HepG2 (cell line): ENCODE results near the gene TMEM131. TPM values are rescaled to one million over a fixed set of nuclear protein-coding genes. Genes with fewer than 3 reads are reported as not detected.

Source experiments
- ATAC-seq: fragments of 200-7000 bp; cut with Tn5 transposase; 3 replicates; pipeline ENCODE4 v1.9.1; 2020; ENCODE audit warnings: mild to moderate bottlenecking, moderate library complexity
- BruUV-seq: library from RNA; stranded (reverse); fragments of 400-500 nt; replicated peaks from 2 replicates; lab custom pipeline; 2021; lab: Mats Ljungman, UMichigan
- CTCF ChIA-PET: fragments of 300-600 bp; formaldehyde crosslinking; extraction: SDS; loops from one replicate; lab custom pipeline; 2021; ENCODE audit warnings: low total read pairs, inconsistent platforms, low intra/inter-chr PET ratio; lab: Yijun Ruan, JAX
- POLR2A ChIA-PET: fragments of 350-600 bp; sonication (Branson Sonifier 250); formaldehyde crosslinking; loops from one replicate; lab custom pipeline; 2020; ENCODE audit warnings: antibody characterized with exemption, inconsistent platforms; lab: Yijun Ruan, JAX
- DNase-seq: peaks from one replicate; pipeline ENCODE4 v3.0.0-alpha.2; 2015; ENCODE audit warnings: low spot score
- FAIRE-seq: peaks from 3 replicates; lab custom pipeline; 2011; peaks lifted over from hg19 to GRCh38; lab: Jason Lieb, UNC
- H2AFZ ChIP-seq: one replicate; pipeline ENCODE4 v1.6.1; 2011; ENCODE audit warnings: low read length, inconsistent platforms
- H3K27ac ChIP-seq: fragments of 300-600 bp; 3 replicates; pipeline ENCODE4 v1.8.0; 2011; ENCODE audit warnings: mixed run types, mild to moderate bottlenecking, mixed read lengths, low read length, inconsistent platforms; ENCODE audit not compliant: insufficient read depth; ENCODE audit errors: extremely low read length
- H3K27me3 ChIP-seq, 2 experiments: fragments of 200-600 bp in 1 of 2; 2 replicates in 1 of 2; 3 replicates in 1 of 2; pipeline versions ENCODE4 v1.6.0 to v1.8.0; 2011; ENCODE audit warnings: low read length in 2 of 2, mild to moderate bottlenecking in 2 of 2, moderate library complexity in 2 of 2, inconsistent platforms in 1 of 2; ENCODE audit not compliant: insufficient read depth in 2 of 2, control insufficient read depth in 1 of 2
- H3K36me3 ChIP-seq, 2 experiments: fragments of 200-600 bp in 1 of 2; replicated peaks in 1 of 2; 2 replicates in 1 of 2; 3 replicates in 1 of 2; pipeline versions ENCODE4 v1.5.1 to v1.8.0; 2011; ENCODE audit warnings: low read length in 2 of 2, inconsistent platforms in 1 of 2; ENCODE audit not compliant: insufficient read depth in 2 of 2, control insufficient read depth in 1 of 2
- H3K4me1 ChIP-seq: 2 replicates; pipeline ENCODE4 v1.5.1; 2012; ENCODE audit warnings: low read length, inconsistent platforms; ENCODE audit not compliant: insufficient read depth
- H3K4me2 ChIP-seq: 2 replicates; pipeline ENCODE4 v1.6.0; 2011; ENCODE audit warnings: low read depth, low read length, inconsistent platforms
- H3K4me3 ChIP-seq, 3 experiments: fragments of 200-600 bp in 1 of 3; sonication (generic), shearing (Covaris generic) in 1 of 3; replicated peaks in 1 of 3; 2 replicates each; pipeline ENCODE4 v1.5.1; 2011 to 2016; ENCODE audit warnings: low read length in 3 of 3, inconsistent platforms in 2 of 3, low read depth in 2 of 3, mild to moderate bottlenecking in 2 of 3, control low read depth in 1 of 3, mixed read lengths in 1 of 3; ENCODE audit not compliant: insufficient read depth in 1 of 3
- H3K79me2 ChIP-seq: one replicate; pipeline ENCODE4 v1.6.1; 2011; ENCODE audit warnings: low read length, inconsistent platforms; ENCODE audit not compliant: insufficient read depth
- H3K9ac ChIP-seq: 2 replicates; pipeline ENCODE4 v1.6.0; 2011; ENCODE audit warnings: mild to moderate bottlenecking, low read depth, low read length, inconsistent platforms; ENCODE audit not compliant: insufficient read depth
- H3K9me3 ChIP-seq: 2 replicates; pipeline ENCODE4 v1.5.1; 2012; ENCODE audit warnings: mild to moderate bottlenecking, low read length
- H4K20me1 ChIP-seq: 2 replicates; pipeline ENCODE4 v1.6.0; 2011; ENCODE audit warnings: inconsistent platforms, mild to moderate bottlenecking, low read length, moderate library complexity; ENCODE audit not compliant: insufficient read depth
- HMG20A ChIP-seq: IDR thresholded peaks from 2 replicates; pipeline ENCODE4 v1.6.1; 2016; ENCODE audit warnings: borderline replicate concordance
- MED1 ChIP-seq: sonication (generic); formaldehyde crosslinking; IDR thresholded peaks from 2 replicates; pipeline ENCODE4 v1.4.0; 2020; ENCODE audit warnings: missing genetic modification reagents
- MYNN ChIP-seq: sonication (generic); formaldehyde crosslinking; IDR thresholded peaks from 2 replicates; pipeline ENCODE4 v1.4.0; 2020; ENCODE audit warnings: mild to moderate bottlenecking, low read depth, missing genetic modification reagents
- MYPOP ChIP-seq: sonication (generic); formaldehyde crosslinking; IDR thresholded peaks from 2 replicates; pipeline ENCODE4 v1.8.1; 2023; ENCODE audit warnings: mild to moderate bottlenecking, moderate library complexity, missing genetic modification reagents
- NPAS2 ChIP-seq: sonication (generic); formaldehyde crosslinking; IDR thresholded peaks from 2 replicates; pipeline ENCODE4 v1.8.0; 2022; ENCODE audit warnings: mild to moderate bottlenecking, missing genetic modification reagents, borderline replicate concordance
- NR2F1 ChIP-seq, 2 experiments: fragments of 450-650 bp in 1 of 2; formaldehyde crosslinking in 1 of 2; IDR thresholded peaks; 2 replicates each; pipeline versions ENCODE4 v1.5.0 to v1.6.1; 2016 to 2020; ENCODE audit warnings: mild to moderate bottlenecking in 1 of 2, missing compliant biosample characterization in 1 of 2, missing genetic modification reagents in 1 of 2, moderate library complexity in 1 of 2
- PBX3 ChIP-seq: sonication (generic); formaldehyde crosslinking; IDR thresholded peaks from 2 replicates; pipeline ENCODE4 v1.8.1; 2023; ENCODE audit warnings: missing genetic modification reagents, inconsistent platforms, borderline replicate concordance
- RFX1 ChIP-seq: fragments of 450-650 bp; IDR thresholded peaks from 2 replicates; pipeline ENCODE4 v1.6.1; 2017
- SYNCRIP ChIP-seq: fragments of 200-400 bp; formaldehyde crosslinking; IDR thresholded peaks from 2 replicates; pipeline ENCODE4 v1.6.1; 2018; ENCODE audit warnings: mild to moderate bottlenecking, low read depth, low read length; ENCODE audit not compliant: insufficient read depth
- TAF1 ChIP-seq: sonication (generic); formaldehyde crosslinking; IDR thresholded peaks from 2 replicates; pipeline ENCODE4 v1.4.0; 2020; ENCODE audit warnings: missing genetic modification reagents
- ZBTB34 ChIP-seq: sonication (generic); formaldehyde crosslinking; IDR thresholded peaks from 2 replicates; pipeline ENCODE4 v1.8.0; 2022; ENCODE audit warnings: mild to moderate bottlenecking, missing genetic modification reagents
- ZNF660 ChIP-seq: sonication (generic); formaldehyde crosslinking; IDR thresholded peaks from 2 replicates; pipeline ENCODE4 v1.5.1; 2020; ENCODE audit warnings: mild to moderate bottlenecking, low read depth, missing genetic modification reagents, borderline replicate concordance
- ZNF709 ChIP-seq: sonication (generic); formaldehyde crosslinking; IDR thresholded peaks from 2 replicates; pipeline ENCODE4 v1.5.0; 2020; ENCODE audit warnings: mild to moderate bottlenecking, missing genetic modification reagents
- WGBS: methylation state at CpG from one replicate; pipeline ENCODE4 v1.1.6; 2017; ENCODE audit warnings: low lambda C conversion rate; 5-methylcytosine and 5-hydroxymethylcytosine counted together
- in situ Hi-C: cut with HindIII; loops from 2 replicates; pipeline ENCODE4 v1.10.0; 2017; ENCODE audit warnings: low pct_unique_long_range_greater_than_20kb; ENCODE audit not compliant: extremely low pct_ligation_motif_present
- intact Hi-C: fragments of 100-400 bp; cut with micrococcal nuclease; formaldehyde crosslinking; loops from one replicate; pipeline ENCODE4 v1.10.0; 2022; ENCODE audit not compliant: unreplicated experiment
- polyA plus RNA-seq, 8 experiments: library from polyadenylated mRNA; depleted of rRNA in 3 of 8; stranded (reverse) in 7 of 8; unstranded in 1 of 8; fragments of >200 nt; fragmentation: Illumina TruSeq in 4 of 8; extraction: Trizol in 4 of 8; gene quantifications; 2 replicates each; pipeline versions ENCODE4 v1.2.1 to v1.2.3, GENCODE V29; 2011 to 2016; ENCODE audit warnings: low read depth in 4 of 8, missing spikeins in 1 of 8, mixed read lengths in 1 of 8; ENCODE audit not compliant: insufficient read depth in 1 of 8
- total RNA-seq, 5 experiments: library from RNA; depleted of rRNA; stranded (reverse); fragments of >200 nt; fragmentation: Illumina TruSeq; extraction: Trizol; gene quantifications; 2 replicates each; pipeline ENCODE4 v1.2.3, GENCODE V29; 2016; ENCODE audit warnings: low read depth in 1 of 5
- TF ChIP-seq, protein P1 (sequence below): sonication (generic); formaldehyde crosslinking; IDR thresholded peaks from 2 replicates; pipeline ENCODE4 v1.5.0; 2020; ENCODE audit warnings: missing genetic modification reagents

TMEM131 gene
- total and polyA plus RNA-seq, 2 of the 13 experiments (the other 11 are each of a cell fraction or from before 2014, with no cell fraction given) = 17.9 to 19.5 TPM

- no peak overlapping the region for H3K9ac ChIP-seq
- no peak overlapping the region for H3K4me3 ChIP-seq
- H3K4me2 ChIP-seq = no peak overlapping the region
- peaks cover 11% of the 10 kb centered on the region for H3K4me1 ChIP-seq
- 0 out of 2 replicates have a peak, but pooled peaks cover 8% of the 10 kb centered on the region for H4K20me1 ChIP-seq
- no peaks in the 10 kb centered on the region for H3K9me3 ChIP-seq
- WGBS = 92% methylated on average over 5 of the region's 5 CpGs
- peaks cover 35% of the 10 kb centered on the region for H3K79me2 ChIP-seq
- no peak overlapping the region for H3K27ac ChIP-seq
- H3K27me3 ChIP-seq = no peaks in the 10 kb centered on the region
- TF ChIP-seq, protein P1, sequence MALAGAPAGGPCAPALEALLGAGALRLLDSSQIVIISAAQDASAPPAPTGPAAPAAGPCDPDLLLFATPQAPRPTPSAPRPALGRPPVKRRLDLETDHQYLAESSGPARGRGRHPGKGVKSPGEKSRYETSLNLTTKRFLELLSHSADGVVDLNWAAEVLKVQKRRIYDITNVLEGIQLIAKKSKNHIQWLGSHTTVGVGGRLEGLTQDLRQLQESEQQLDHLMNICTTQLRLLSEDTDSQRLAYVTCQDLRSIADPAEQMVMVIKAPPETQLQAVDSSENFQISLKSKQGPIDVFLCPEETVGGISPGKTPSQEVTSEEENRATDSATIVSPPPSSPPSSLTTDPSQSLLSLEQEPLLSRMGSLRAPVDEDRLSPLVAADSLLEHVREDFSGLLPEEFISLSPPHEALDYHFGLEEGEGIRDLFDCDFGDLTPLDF = no peak
- TF ChIP-seq MED1 = no peak
- TF ChIP-seq HMG20A = no peak
- no peak for TF ChIP-seq RFX1
- no peak for TF ChIP-seq TAF1
- TF ChIP-seq ZBTB34 (CRISPR knock-in tag) = no peak
- no peak overlapping the region for H2AFZ ChIP-seq
- intact Hi-C loops = no loop called here
- DNase-seq (no peak), FAIRE-seq (no peak), ATAC-seq (no peak)
- ChIA-PET POLR2A (no interaction called here), CTCF (no interaction called here)
- H3K36me3 ChIP-seq = peaks cover 0 to 17% of the 10 kb centered on the region in 2 experiments; a peak in 2 of 5 replicates
- BruUV-seq = no TSS peak
- in situ Hi-C loops = no loop called here
These were observed 81.0 kb downstream of the TMEM131 start for GRCh38 chr2:97914691-97915213.

DNA sequence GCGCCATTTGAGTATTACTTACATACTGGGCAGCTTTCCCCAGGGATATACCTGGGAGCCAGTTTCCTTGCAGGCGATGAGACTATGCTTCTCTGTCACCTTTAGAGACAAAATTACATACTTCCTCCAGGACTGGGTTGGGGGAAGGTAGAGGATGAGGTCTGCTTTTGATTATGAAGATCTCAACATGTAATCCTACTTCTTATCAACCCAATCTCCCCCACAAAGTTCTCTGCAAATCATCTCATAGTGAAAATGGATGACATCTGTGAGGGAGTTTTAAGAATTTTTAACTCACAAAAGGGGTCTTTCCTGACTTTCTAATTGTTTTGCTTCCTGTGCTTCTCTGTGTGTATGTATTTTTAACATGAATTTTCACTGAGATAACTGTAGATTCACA, 81.9 kb downstream of the TMEM131 start:
- Histone ChIP-seq H2AFZ (no peak overlapping the region), H3K9me3 (no peaks in the 10 kb centered on the region), H3K4me1 (peaks cover 11% of the 10 kb centered on the region), H3K36me3 (peaks cover 0 to 17% of the 10 kb centered on the region in 2 experiments; a peak in 2 of 5 replicates), H3K27me3 (no peaks in the 10 kb centered on the region), H3K4me3 (no peak overlapping the region)
- in situ Hi-C loops = no loop called here
- 95% methylated on average over 2 of the region's 2 CpGs for WGBS
- intact Hi-C loops = no loop called here
- TF ChIP-seq NPAS2 = no peak
- no peak for TF ChIP-seq SYNCRIP
- TF ChIP-seq MYNN (CRISPR knock-in tag) = no peak
- no peak for TF ChIP-seq ZNF660 (CRISPR knock-in tag)
- no peak for TF ChIP-seq PBX3
- no peak for TF ChIP-seq MYPOP
- TF ChIP-seq NR2F1 (CRISPR knock-in tag; IDR thresholded peaks at IDR 0.05) = no peak
- no peak for TF ChIP-seq ZNF709 (CRISPR knock-in tag)
- TF ChIP-seq, all 625 proteins: peak for 0
- FAIRE-seq (no peak), DNase-seq (no peak), ATAC-seq (no peak)
- H3K9ac ChIP-seq = no peak overlapping the region
- no peak overlapping the region for H3K4me2 ChIP-seq
- POLR2A ChIA-PET = no interaction called here
- H3K79me2 ChIP-seq = peaks cover 35% of the 10 kb centered on the region
- CTCF ChIA-PET = no interaction called here
- H3K27ac ChIP-seq = no peak overlapping the region
- 0 out of 2 replicates have a peak, but pooled peaks cover 8% of the 10 kb centered on the region for H4K20me1 ChIP-seq
- BruUV-seq = no TSS peak
